IMR-90 (cell line): Measurements from ENCODE around the gene MBOAT2. TPM values are rescaled to one million over a fixed set of nuclear protein-coding genes. Genes with fewer than 3 reads are reported as not detected.

ENCODE experiments used
- ATAC-seq: fragments of 200-7000 bp; cut with Tn5 transposase; 2 replicates; pipeline ENCODE4 v1.9.1; 2020; ENCODE audit warnings: low read depth, mild to moderate bottlenecking, moderate library complexity
- BruUV-seq: library from RNA; stranded (reverse); fragments of 400-500 nt; replicated peaks from 2 replicates; lab custom pipeline; 2021; lab: Mats Ljungman, UMichigan
- CTCF ChIA-PET: fragments of 300-600 bp; formaldehyde crosslinking; extraction: SDS; loops from one replicate; lab custom pipeline; 2021; ENCODE audit warnings: antibody characterized with exemption; lab: Yijun Ruan, JAX
- POLR2A ChIA-PET: fragments of 300-600 bp; sonication (Branson Sonifier 250); formaldehyde crosslinking; loops from one replicate; lab custom pipeline; 2022; ENCODE audit warnings: antibody characterized with exemption; ENCODE audit not compliant: unreplicated experiment; lab: Charles Lee
- DNase-seq: peaks from one replicate; pipeline ENCODE4 v3.0.0; 2013
- H2AFZ ChIP-seq: replicated peaks from 2 replicates; pipeline ENCODE3; 2013; ENCODE audit warnings: low read length, mild to moderate bottlenecking; ENCODE audit not compliant: poor library complexity
- H2AK5ac ChIP-seq: 2 replicates; pipeline ENCODE4 v1.6.1; 2013; ENCODE audit warnings: low read depth, low read length, inconsistent platforms
- H2AK9ac ChIP-seq: replicated peaks from 2 replicates; pipeline ENCODE3; 2013; ENCODE audit warnings: mild to moderate bottlenecking, low read depth, low read length, moderate library complexity; ENCODE audit not compliant: poor library complexity
- H2BK120ac ChIP-seq: 2 replicates; pipeline ENCODE4 v1.6.1; 2013; ENCODE audit warnings: low read depth, low read length, inconsistent platforms
- H2BK15ac ChIP-seq: 3 replicates; pipeline ENCODE4 v1.6.1; 2013; ENCODE audit warnings: low read depth, low read length, inconsistent platforms
- H2BK20ac ChIP-seq: 2 replicates; pipeline ENCODE4 v1.6.1; 2013; ENCODE audit warnings: low read depth, mild to moderate bottlenecking, inconsistent platforms, low read length, moderate library complexity
- H2BK5ac ChIP-seq: 2 replicates; pipeline ENCODE4 v1.6.1; 2013; ENCODE audit warnings: mild to moderate bottlenecking, low read depth, low read length, inconsistent platforms; ENCODE audit not compliant: poor library complexity, severe bottlenecking
- H3K14ac ChIP-seq: replicated peaks from 2 replicates; pipeline ENCODE4 v1.6.1; 2013; ENCODE audit warnings: low read depth, low read length, inconsistent platforms
- H3K18ac ChIP-seq: 2 replicates; pipeline ENCODE4 v1.6.1; 2013; ENCODE audit warnings: low read depth, low read length, control low read depth
- H3K23ac ChIP-seq: 2 replicates; pipeline ENCODE4 v1.6.1; 2013; ENCODE audit warnings: low read depth, low read length, inconsistent platforms
- H3K27ac ChIP-seq: 2 replicates; pipeline ENCODE4 v1.5.1; 2013; ENCODE audit warnings: mild to moderate bottlenecking, control low read depth, low read length; ENCODE audit not compliant: insufficient read depth
- H3K27me3 ChIP-seq: 2 replicates; pipeline ENCODE4 v1.6.1; 2013; ENCODE audit warnings: low read length; ENCODE audit not compliant: control insufficient read depth, insufficient read depth
- H3K36me3 ChIP-seq: 2 replicates; pipeline ENCODE4 v1.6.1; 2013; ENCODE audit warnings: low read length, mixed read lengths; ENCODE audit not compliant: control insufficient read depth, insufficient read depth
- H3K4ac ChIP-seq: 2 replicates; pipeline ENCODE4 v1.6.1; 2013; ENCODE audit warnings: low read depth, low read length, inconsistent platforms
- H3K4me1 ChIP-seq: 2 replicates; pipeline ENCODE4 v1.6.1; 2013; ENCODE audit warnings: low read length, mixed read lengths; ENCODE audit not compliant: control insufficient read depth, insufficient read depth
- H3K4me2 ChIP-seq: 2 replicates; pipeline ENCODE4 v1.6.1; 2013; ENCODE audit warnings: low read depth, mild to moderate bottlenecking, control low read depth, low read length, moderate library complexity
- H3K4me3 ChIP-seq: 2 replicates; pipeline ENCODE4 v1.5.1; 2013; ENCODE audit warnings: low read depth, mild to moderate bottlenecking, control low read depth, low read length, moderate library complexity; ENCODE audit not compliant: insufficient read depth
- H3K56ac ChIP-seq: 2 replicates; pipeline ENCODE4 v1.6.1; 2013; ENCODE audit warnings: low read length, inconsistent platforms; ENCODE audit not compliant: insufficient read depth; ENCODE audit errors: extremely low read depth
- H3K79me1 ChIP-seq, 2 experiments: 2 replicates each; pipeline ENCODE4 v1.6.1; 2013; ENCODE audit warnings: low read length in 2 of 2, inconsistent platforms in 1 of 2, low read depth in 1 of 2
- H3K9ac ChIP-seq: 2 replicates; pipeline ENCODE4 v1.6.1; 2013; ENCODE audit warnings: low read depth, low read length, control low read depth
- H3K9me1 ChIP-seq: 2 replicates; pipeline ENCODE4 v1.6.1; 2013; ENCODE audit warnings: low read length, inconsistent platforms; ENCODE audit not compliant: insufficient read depth
- H3K9me3 ChIP-seq: 2 replicates; pipeline ENCODE4 v1.6.1; 2013; ENCODE audit warnings: low read length; ENCODE audit not compliant: control insufficient read depth, insufficient read depth
- H4K20me1 ChIP-seq: 2 replicates; pipeline ENCODE4 v1.6.1; 2013; ENCODE audit warnings: low read length, inconsistent platforms; ENCODE audit not compliant: insufficient read depth
- H4K5ac ChIP-seq: 2 replicates; pipeline ENCODE4 v1.6.1; 2013; ENCODE audit warnings: mild to moderate bottlenecking, low read depth, low read length, control low read depth
- H4K8ac ChIP-seq, 2 experiments: 2 replicates each; pipeline ENCODE4 v1.6.1; 2013; ENCODE audit warnings: low read depth in 2 of 2, low read length in 2 of 2, control low read depth in 1 of 2, inconsistent platforms in 1 of 2
- H4K91ac ChIP-seq: 2 replicates; pipeline ENCODE4 v1.6.1; 2013; ENCODE audit warnings: low read depth, low read length, inconsistent platforms; ENCODE audit not compliant: insufficient read depth
- BHLHE40 ChIP-seq: fragments of 150-350 bp; IDR thresholded peaks from 2 replicates; pipeline ENCODE4 v1.6.1; 2016; ENCODE audit warnings: mild to moderate bottlenecking, low read depth, low read length
- CEBPB ChIP-seq: IDR thresholded peaks from 2 replicates; pipeline ENCODE4 v1.6.1; 2012; ENCODE audit warnings: low read depth, low read length, improper control_type of control experiment
- CHD1 ChIP-seq: IDR thresholded peaks from 2 replicates; pipeline ENCODE4 v1.6.1; 2012; ENCODE audit warnings: low read depth, low read length, improper control_type of control experiment
- CTCF ChIP-seq: conservative IDR thresholded peaks from 2 replicates; pipeline ENCODE4 v1.5.1; 2012; ENCODE audit warnings: mild to moderate bottlenecking, low read depth, low read length, improper control_type of control experiment
- MAFK ChIP-seq: IDR thresholded peaks from 2 replicates; pipeline ENCODE4 v1.6.1; 2012; ENCODE audit warnings: low read depth, low read length, improper control_type of control experiment
- NFE2L2 ChIP-seq: fragments of 150-350 bp; IDR thresholded peaks from 2 replicates; pipeline ENCODE4 v1.6.1; 2016; ENCODE audit warnings: low read depth, mild to moderate bottlenecking, low read length
- RCOR1 ChIP-seq: IDR thresholded peaks from 2 replicates; pipeline ENCODE4 v1.6.1; 2012; ENCODE audit warnings: mild to moderate bottlenecking, low read length, improper control_type of control experiment; ENCODE audit not compliant: insufficient replicate concordance
- SMC3 ChIP-seq: fragments of 150-350 bp; IDR thresholded peaks from 2 replicates; pipeline ENCODE4 v1.6.1; 2016; ENCODE audit warnings: low read depth, mild to moderate bottlenecking, antibody characterized with exemption, low read length, moderate library complexity
- WGBS, 2 experiments: methylation state at CpG; one replicate each; pipeline versions ENCODE4 v1.1.5 to v1.1.7; 2013; ENCODE audit warnings: missing lambda C conversion rate in 2 of 2; ENCODE audit not compliant: insufficient read length in 1 of 2; ENCODE audit errors: extremely low coverage in 2 of 2; 5-methylcytosine and 5-hydroxymethylcytosine counted together
- dilution Hi-C: fragments of 300-500 bp; cut with HindIII; formaldehyde crosslinking; loops from one replicate; pipeline ENCODE4 v1.14.3; 2018; ENCODE audit warnings: low sequenced_read_pairs; ENCODE audit not compliant: unreplicated experiment
- in situ Hi-C: fragments of 300-500 bp; cut with MboI; formaldehyde crosslinking; loops from 3 replicates; pipeline ENCODE4 v1.14.3; 2019; ENCODE audit warnings: low sequenced_read_pairs, inconsistent platforms, mixed read lengths
- intact Hi-C: fragments of 100-400 bp; cut with micrococcal nuclease; formaldehyde crosslinking; loops from 2 replicates; pipeline ENCODE4 v1.10.0; 2022
- polyA plus RNA-seq, 3 experiments: library from polyadenylated mRNA; depleted of rRNA; stranded (reverse); fragments of >200 nt; gene quantifications; 2 replicates each; pipeline ENCODE4 v1.2.3, GENCODE V29; 2012; ENCODE audit warnings: low replicate concordance in 1 of 3
- total RNA-seq: library from RNA; depleted of rRNA; stranded (reverse); fragments of >200 nt; gene quantifications from 2 replicates; pipeline ENCODE4 v1.2.3, GENCODE V29; 2012

MBOAT2 gene
- total and polyA plus RNA-seq, 2 of the 4 experiments (the other 2 are of a cell fraction), result 33.9 to 102 TPM

GRCh38 chr2:9001778-9002177, 1.7 kb downstream of the MBOAT2 start:
- ChIA-PET POLR2A (interaction anchor here (0.6 kb wide), 1 partner anchor 17 kb away, joined by 3 read pairs; no protein-coding TSS in a partner anchor), CTCF (no interaction called here)
- Histone ChIP-seq H3K9me3 (no peaks in the 10 kb centered on the region), H2BK15ac (0 out of 3 replicates have a peak overlapping the region, but pooled peaks have one; percentile 25), H3K4me3 (0 out of 2 replicates have a peak overlapping the region, but pooled peaks have one; percentile 77), H3K4me2 (peak overlapping the region; percentile 97), H2AK9ac (no peak overlapping the region), H3K4ac (no peak overlapping the region), H3K23ac (no peak overlapping the region), H3K9me1 (peaks cover 8% of the 10 kb centered on the region), H3K36me3 (no peaks in the 10 kb centered on the region), H2AK5ac (no peak overlapping the region), H3K27me3 (no peaks in the 10 kb centered on the region), H3K79me1 (peaks cover 29 to 63% of the 10 kb centered on the region in 2 experiments), H3K56ac (no peak overlapping the region), H3K27ac (no peak overlapping the region), H3K4me1 (peaks cover 5% of the 10 kb centered on the region; the same call in 1 of the 2 replicates), H3K18ac (no peak overlapping the region), H3K9ac (no peak overlapping the region), H2BK120ac (no peak overlapping the region), H4K20me1 (peaks cover 8% of the 10 kb centered on the region; the same call in 1 of the 2 replicates), H2AFZ (no peak overlapping the region), H3K14ac (no peak overlapping the region), H4K5ac (no peak overlapping the region), H2BK20ac (no peak overlapping the region), H4K91ac (no peak overlapping the region), H4K8ac (no peak overlapping the region), H2BK5ac (no peak overlapping the region)
- WGBS, 2 experiments, result no CpG with 5 or more reads among the region's 8 CpGs
- intact Hi-C loops, result loop anchor here (2.0 to 5.0 kb wide), 2 partner anchors 129 to 137 kb away; no protein-coding TSS in a partner anchor
- in situ Hi-C loops, result no loop called here
- no peak for ATAC-seq
- dilution Hi-C loops, result no loop called here
- TF ChIP-seq SMC3 (no peak), CTCF (no peak), CEBPB (no peak), BHLHE40 (no peak), NFE2L2 (no peak), CHD1 (no peak), MAFK (no peak), RCOR1 (no peak)
- no peak for DNase-seq
- no TSS peak for BruUV-seq
